D721Med (cell line): ENCODE data around the gene FTL.

ENCODE experiments used
- DNase-seq: peaks from one replicate; pipeline ENCODE4 v3.0.0; 2011; ENCODE audit warnings: low spot score; ENCODE audit not compliant: insufficient read length
- FAIRE-seq: peaks from 2 replicates; lab custom pipeline; 2011; peaks lifted over from hg19 to GRCh38; lab: Jason Lieb, UNC
- CTCF ChIP-seq: IDR thresholded peaks from 2 replicates; pipeline ENCODE4 v1.5.1; 2012; ENCODE audit warnings: mild to moderate bottlenecking, control low read depth; ENCODE audit not compliant: insufficient read depth; ENCODE audit errors: missing control alignments

FTL gene

GRCh38 chr19:49006905-49007304 is 41.8 kb downstream of the FTL start:
- no peak for TF ChIP-seq CTCF
- no peak for DNase-seq
- no peak for FAIRE-seq

- FAIRE-seq (no peak), DNase-seq (no peak)
- no peak for TF ChIP-seq CTCF
Measured at GRCh38 chr19:49009828-49010227, 44.7 kb downstream of the FTL start.

DNA sequence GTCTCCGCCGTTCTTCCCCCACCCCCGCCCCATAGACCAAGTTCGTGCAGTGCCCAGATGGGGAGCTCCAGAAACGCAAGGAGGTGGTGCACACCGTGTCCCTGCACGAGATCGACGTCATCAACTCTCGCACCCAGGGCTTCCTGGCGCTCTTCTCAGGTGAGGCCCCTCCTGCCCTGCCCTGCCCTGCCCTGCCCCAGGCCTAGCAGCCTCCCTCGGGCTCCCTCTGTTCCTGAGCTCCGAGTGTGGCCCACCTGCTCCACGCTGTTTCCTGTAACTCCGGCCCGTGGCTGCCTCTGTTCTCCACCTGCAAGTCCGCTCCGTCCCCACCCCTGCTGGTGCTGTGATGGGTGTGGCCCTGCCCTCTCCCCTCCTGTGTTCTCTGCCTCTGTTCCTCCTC is 45.3 kb downstream of the FTL start:
- TF ChIP-seq CTCF, result no peak
- no peak for DNase-seq
- FAIRE-seq, result no peak

GRCh38 chr19:49011194-49011593 is 46.1 kb downstream of the FTL start:
- no peak for DNase-seq
- FAIRE-seq, result no peak
- no peak for TF ChIP-seq CTCF

DNA sequence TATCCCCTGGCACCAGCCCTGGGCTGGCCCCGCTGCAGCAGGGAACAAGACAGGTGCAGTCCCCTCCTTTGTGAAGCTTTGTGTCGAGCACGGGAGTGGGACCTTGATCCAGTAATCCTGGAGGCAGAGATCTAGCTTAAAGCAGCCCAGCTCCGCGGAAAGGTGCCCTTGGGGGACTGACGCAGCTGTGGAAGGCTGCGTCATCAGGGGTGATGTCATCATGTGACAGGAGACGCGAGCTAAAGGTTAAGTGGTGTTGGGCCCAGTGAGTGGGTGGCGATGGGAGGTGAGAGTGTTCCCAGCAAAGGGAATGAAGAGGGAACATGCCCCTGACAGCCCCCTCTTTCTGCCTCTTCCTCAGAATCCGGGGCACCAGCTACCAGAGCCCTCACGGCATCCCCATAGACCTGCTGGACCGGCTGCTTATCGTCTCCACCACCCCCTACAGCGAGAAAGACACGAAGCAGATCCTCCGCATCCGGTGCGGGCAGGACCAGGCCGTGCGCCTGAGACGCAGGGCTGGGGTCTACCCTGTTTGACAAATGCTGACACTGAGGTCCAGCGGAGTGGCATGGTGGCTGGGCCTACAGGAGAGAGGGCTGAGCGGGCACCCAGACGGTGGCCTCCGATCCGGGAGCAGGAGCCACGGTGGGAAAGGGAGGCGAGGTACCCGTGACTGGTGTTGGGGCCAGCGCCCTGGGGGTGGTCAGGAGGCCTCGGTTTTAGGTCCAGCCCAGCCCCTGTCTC is 49.2 kb downstream of the FTL start:
- no peak for TF ChIP-seq CTCF
- FAIRE-seq (no peak), DNase-seq (no peak)

DNA sequence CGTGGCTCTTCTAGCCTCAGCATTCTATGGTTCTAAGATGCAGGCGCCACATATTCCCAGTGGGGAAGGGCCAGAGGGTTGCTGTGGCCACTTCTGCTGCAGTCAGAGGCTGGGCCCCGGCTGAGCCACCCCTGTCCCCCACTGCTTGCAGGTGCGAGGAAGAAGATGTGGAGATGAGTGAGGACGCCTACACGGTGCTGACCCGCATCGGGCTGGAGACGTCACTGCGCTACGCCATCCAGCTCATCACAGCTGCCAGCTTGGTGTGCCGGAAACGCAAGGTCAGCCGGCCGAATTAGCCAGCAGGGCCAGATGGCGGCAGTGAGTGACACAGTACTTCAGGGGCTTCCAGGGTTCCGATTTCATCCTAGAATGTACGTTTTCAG is 49.8 kb downstream of the FTL start:
- no peak for FAIRE-seq
- TF ChIP-seq CTCF, result no peak
- DNase-seq, result no peak

DNA sequence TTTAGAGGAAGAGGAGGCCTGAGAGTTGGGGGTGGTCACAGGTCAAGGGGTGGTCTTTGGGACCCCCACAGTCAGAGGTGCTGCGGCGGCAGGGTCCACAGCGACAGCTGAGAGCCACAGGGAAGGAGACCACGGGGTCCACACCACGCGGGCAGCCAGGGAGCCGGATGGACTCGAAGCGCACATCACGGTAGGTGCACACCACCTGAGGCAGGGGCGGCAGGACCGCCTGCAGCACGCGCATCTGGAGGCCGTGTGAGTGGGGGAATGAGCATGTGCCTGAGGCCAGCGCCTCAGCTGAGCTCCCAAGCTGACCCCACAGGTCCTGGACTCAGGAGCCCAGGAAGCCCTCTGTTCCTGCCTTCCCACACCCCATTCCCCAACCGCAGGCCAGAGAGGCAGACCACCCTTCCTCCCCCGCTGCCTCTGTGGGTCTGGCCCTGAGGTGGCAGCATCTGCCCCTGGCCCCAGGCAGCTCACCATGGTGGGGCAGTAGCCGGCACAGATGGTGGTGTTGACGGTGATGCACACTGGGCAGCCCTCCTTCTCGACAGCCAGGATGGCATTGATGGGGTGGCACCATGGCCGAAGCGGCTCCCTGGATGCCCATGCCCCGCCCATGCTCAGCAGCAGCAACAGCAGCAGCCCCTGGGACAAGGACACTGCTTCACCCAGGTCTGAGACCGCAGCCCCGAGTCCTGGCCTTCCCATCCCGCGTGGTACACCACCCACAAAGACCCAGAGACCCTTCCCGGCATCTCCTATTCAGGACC is 51.1 kb downstream of the FTL start:
- no peak for DNase-seq
- FAIRE-seq, result no peak
- TF ChIP-seq CTCF, result no peak
